GM13977 (cell line): ENCODE data around the gene TMEM233.
"Not testable (repeated sequence)": the region's sequence is repeated elsewhere in the genome, so short reads cannot be mapped to it uniquely, and the experiment has no call there.

Source experiments
- DNase-seq: peaks from one replicate; pipeline ENCODE4 v3.0.0; 2012; ENCODE audit warnings: low spot score
- CTCF ChIP-seq: IDR thresholded peaks from 2 replicates; pipeline ENCODE4 v1.5.1; 2012; ENCODE audit warnings: mild to moderate bottlenecking, control low read depth; ENCODE audit not compliant: insufficient read depth; ENCODE audit errors: extremely low read depth, missing control alignments
- in situ Hi-C: fragments of 300-500 bp; cut with MboI; formaldehyde crosslinking; loops from one replicate; pipeline ENCODE4 v1.12.0; 2022; ENCODE audit warnings: low sequenced_read_pairs, low pct_unique_long_range_greater_than_20kb, mixed read lengths, inconsistent platforms; ENCODE audit not compliant: unreplicated experiment

TMEM233 gene

GRCh38 chr12:119615518-119616475 is 22.2 kb downstream of the TMEM233 start:
- TF ChIP-seq CTCF = no peak
- DNase-seq = no peak
- in situ Hi-C loops = no loop called here

GRCh38 chr12:119618328-119618896 is 24.8 kb downstream of the TMEM233 start:
- DNase-seq, in situ Hi-C loops: not testable (repeated sequence)

GRCh38 chr12:119620490-119620889 is 26.9 kb downstream of the TMEM233 start:
- TF ChIP-seq CTCF = no peak
- in situ Hi-C loops = no loop called here
- no peak for DNase-seq

- in situ Hi-C loops = no loop called here
- no peak for DNase-seq
- no peak for TF ChIP-seq CTCF
Measured at GRCh38 chr12:119621878-119622277, 28.3 kb downstream of the TMEM233 start.

- TF ChIP-seq CTCF = no peak
- no peak for DNase-seq
- in situ Hi-C loops = no loop called here
Measured at GRCh38 chr12:119624966-119625365, 31.4 kb downstream of the TMEM233 start.

GRCh38 chr12:119627019-119627643 is 33.6 kb downstream of the TMEM233 start:
- no peak for TF ChIP-seq CTCF
- no peak for DNase-seq
- in situ Hi-C loops = no loop called here

- DNase-seq = no peak
- no peak for TF ChIP-seq CTCF
- in situ Hi-C loops = no loop called here
Measured at GRCh38 chr12:119627686-119628085, 34.1 kb downstream of the TMEM233 start.
